Liver (tissue), 9 donors: ENCODE results near the gene MS4A1. TPM values are rescaled to one million over a fixed set of nuclear protein-coding genes. Genes with fewer than 3 reads are reported as not detected.
"Not testable (repeated sequence)": the region's sequence is repeated elsewhere in the genome, so short reads cannot be mapped to it uniquely, and the experiment has no call there.

Experiments
- DNase-seq: peaks from one replicate; pipeline ENCODE4 v3.0.0-alpha.2; 2017; ENCODE audit warnings: low spot score
- H3K27ac ChIP-seq, 2 donors: one replicate each; pipeline ENCODE4 v1.7.0; 2013; ENCODE audit warnings: inconsistent platforms in 2 of 2, low read length in 2 of 2, control low read depth in 1 of 2, low read depth in 1 of 2, mild to moderate bottlenecking in 1 of 2
- H3K27me3 ChIP-seq, 4 donors: one replicate each; pipeline versions ENCODE4 v1.6.1 to v1.7.0; 2013; ENCODE audit warnings: low read length in 3 of 4, inconsistent platforms in 1 of 4, mild to moderate bottlenecking in 1 of 4, moderate library complexity in 1 of 4; ENCODE audit not compliant: control insufficient read depth in 4 of 4, insufficient read depth in 4 of 4
- H3K36me3 ChIP-seq, 4 donors: one replicate each; pipeline versions ENCODE4 v1.6.1 to v1.7.0; 2013; ENCODE audit warnings: low read length in 3 of 4, mild to moderate bottlenecking in 3 of 4, low read depth in 1 of 4, moderate library complexity in 1 of 4; ENCODE audit not compliant: control insufficient read depth in 4 of 4, insufficient read depth in 3 of 4
- H3K4me1 ChIP-seq, 4 donors: one replicate each; pipeline versions ENCODE4 v1.6.1 to v1.7.0; 2013; ENCODE audit warnings: low read length in 3 of 4, mild to moderate bottlenecking in 3 of 4, moderate library complexity in 1 of 4; ENCODE audit not compliant: control insufficient read depth in 4 of 4, insufficient read depth in 4 of 4
- H3K4me3 ChIP-seq, 3 donors: one replicate each; pipeline versions ENCODE4 v1.6.1 to v1.7.0; 2013; ENCODE audit warnings: low read length in 3 of 3, control low read depth in 1 of 3, low read depth in 1 of 3, mild to moderate bottlenecking in 1 of 3
- H3K9ac ChIP-seq, 2 donors: one replicate each; pipeline ENCODE4 v1.7.0; 2013; ENCODE audit warnings: low read length in 2 of 2, mild to moderate bottlenecking in 2 of 2, moderate library complexity in 2 of 2, control low read depth in 1 of 2, low read depth in 1 of 2
- H3K9me3 ChIP-seq, 4 donors: one replicate each; pipeline versions ENCODE4 v1.6.1 to v1.7.0; 2013; ENCODE audit warnings: low read length in 3 of 4; ENCODE audit not compliant: control insufficient read depth in 4 of 4
- EGR1 ChIP-seq, 2 donors: IDR thresholded peaks; 2 replicates each; pipeline ENCODE4 v1.6.1; 2016 to 2018; ENCODE audit warnings: antibody characterized with exemption in 2 of 2, low read depth in 2 of 2
- FOXA2 ChIP-seq: IDR thresholded peaks from 2 replicates; pipeline ENCODE4 v1.6.1; 2016; ENCODE audit warnings: antibody characterized with exemption
- GABPA ChIP-seq, 2 donors: IDR thresholded peaks in 1 of 2; conservative IDR thresholded peaks in 1 of 2; 2 replicates each; pipeline ENCODE4 v1.6.1; 2016; ENCODE audit warnings: antibody characterized with exemption in 2 of 2, mild to moderate bottlenecking in 1 of 2, moderate library complexity in 1 of 2
- JUND ChIP-seq, 2 donors: IDR thresholded peaks; 2 replicates each; pipeline ENCODE4 v1.6.1; 2016; ENCODE audit warnings: antibody characterized with exemption in 2 of 2
- NR2F2 ChIP-seq: IDR thresholded peaks from 2 replicates; pipeline ENCODE4 v1.6.1; 2016; ENCODE audit warnings: antibody characterized with exemption
- RXRA ChIP-seq, 2 donors: IDR thresholded peaks; 2 replicates each; pipeline ENCODE4 v1.6.1; 2017 to 2018; ENCODE audit warnings: antibody characterized with exemption in 2 of 2, mild to moderate bottlenecking in 1 of 2
- WGBS: extraction: QIAGEN DNeasy Blood & Tissue Kit; methylation state at CpG from one replicate; pipeline ENCODE4 v1.1.7; 2013; 5-methylcytosine and 5-hydroxymethylcytosine counted together
- polyA plus RNA-seq, 2 donors: library from polyadenylated mRNA; stranded (reverse) in 1 of 2; unstranded in 1 of 2; fragments of 200-250 nt in 1 of 2; fragments of >200 nt in 1 of 2; fragmentation: Nextera tagmentation in 1 of 2; extraction: Ambion mirVana in 1 of 2; gene quantifications; one replicate each; pipeline versions ENCODE4 v1.2.1 to v1.2.3, GENCODE V29; 2013 to 2015
- total RNA-seq, 2 donors: library from RNA; depleted of rRNA; stranded (reverse); fragments of >200 nt; gene quantifications; one replicate each; pipeline ENCODE4 v1.2.3, GENCODE V29; 2014
- TF ChIP-seq, protein P1 (sequence below): fragments of 150-350 bp; IDR thresholded peaks from 2 replicates; pipeline ENCODE4 v1.5.1; 2017; ENCODE audit warnings: improper control_type of control experiment, low read depth, low read length; ENCODE audit not compliant: missing input control
- TF ChIP-seq, protein P2 (sequence below): IDR thresholded peaks from 2 replicates; pipeline ENCODE4 v1.6.1; 2016; ENCODE audit warnings: antibody characterized with exemption
- TF ChIP-seq, protein P3 (sequence below): IDR thresholded peaks from 2 replicates; pipeline ENCODE4 v1.6.1; 2016; ENCODE audit warnings: antibody characterized with exemption
- TF ChIP-seq, protein P4 (sequence below): IDR thresholded peaks from 2 replicates; pipeline ENCODE4 v1.6.1; 2016; ENCODE audit warnings: antibody characterized with exemption
- donor health status: healthy.
- donor health status: healthy.
- donor health status: healthy.
- donor health status: healthy.
- donor health status: healthy.

MS4A1 gene
- total and polyA plus RNA-seq, 4 donors = 0.12 to 3.3 (median 1.2) TPM

DNA sequence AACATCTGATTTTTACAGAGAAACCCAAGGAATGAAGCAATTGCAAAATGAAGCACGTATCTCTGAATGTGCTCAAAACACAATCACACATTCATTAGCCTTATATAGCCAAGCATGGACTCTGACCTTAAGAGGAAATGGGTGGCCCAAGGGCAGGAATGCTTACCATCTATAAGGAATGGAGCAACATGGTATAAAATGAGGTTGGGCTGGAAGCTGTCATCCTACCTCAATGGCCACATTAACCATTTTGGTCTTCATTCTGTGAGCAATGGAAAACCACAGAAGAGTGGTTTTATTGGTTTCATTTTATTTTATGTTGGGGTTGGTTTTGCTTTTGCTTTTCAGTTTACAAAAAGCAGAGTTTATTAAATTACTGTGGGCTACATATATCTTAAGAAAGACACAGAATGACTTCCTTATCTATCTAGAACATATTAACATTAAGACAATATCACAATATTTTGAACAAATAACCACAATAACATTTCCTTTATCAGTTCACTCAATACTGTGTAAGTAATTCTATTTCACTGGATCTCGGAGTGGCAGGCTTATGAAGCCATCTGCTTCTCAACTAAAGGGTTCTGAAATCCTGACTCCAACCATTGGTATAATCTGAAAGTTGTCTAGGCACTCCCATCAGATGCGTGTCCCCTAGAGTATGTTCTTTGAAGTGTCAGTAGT, 48.7 kb downstream of the MS4A1 start:
- Histone ChIP-seq H3K9ac (no peak overlapping the region), H3K27ac (no peak overlapping the region)
- DNase-seq = no peak

DNA sequence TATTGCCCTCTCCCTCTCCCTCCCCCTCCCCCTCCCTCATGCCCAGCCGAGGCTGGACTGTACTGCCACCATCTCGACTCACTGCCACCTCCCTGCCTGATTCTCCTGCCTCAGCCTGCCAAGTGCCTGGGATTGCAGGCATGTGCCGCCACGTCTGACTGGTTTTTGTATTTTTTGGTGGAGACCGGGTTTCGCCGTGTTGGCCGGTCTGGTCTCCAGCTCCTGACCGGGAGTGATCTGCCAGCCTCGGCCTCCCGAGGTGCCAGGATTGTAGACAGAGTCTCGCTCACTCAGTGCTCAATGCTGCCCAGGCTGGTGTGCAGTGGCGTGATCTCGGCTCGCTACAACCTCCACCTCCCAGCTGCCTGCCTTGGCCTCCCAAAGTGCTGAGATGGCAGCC, 54.0 kb downstream of the MS4A1 start:
- DNase-seq, H3K27me3 ChIP-seq, H3K36me3 ChIP-seq, H3K9me3 ChIP-seq, H3K9ac ChIP-seq, H3K4me3 ChIP-seq, H3K27ac ChIP-seq, H3K4me1 ChIP-seq: not testable (repeated sequence)
- WGBS = 79% methylated on average over 15 of the region's 15 CpGs

More for the DNA sequence above, 48.7 kb downstream of the MS4A1 start:
- peaks cover 0 to 2% (median 0%) of the 10 kb centered on the region in 4 donors for H3K27me3 ChIP-seq
- no peaks in the 10 kb centered on the region for H3K36me3 ChIP-seq
- TF ChIP-seq, protein P1, sequence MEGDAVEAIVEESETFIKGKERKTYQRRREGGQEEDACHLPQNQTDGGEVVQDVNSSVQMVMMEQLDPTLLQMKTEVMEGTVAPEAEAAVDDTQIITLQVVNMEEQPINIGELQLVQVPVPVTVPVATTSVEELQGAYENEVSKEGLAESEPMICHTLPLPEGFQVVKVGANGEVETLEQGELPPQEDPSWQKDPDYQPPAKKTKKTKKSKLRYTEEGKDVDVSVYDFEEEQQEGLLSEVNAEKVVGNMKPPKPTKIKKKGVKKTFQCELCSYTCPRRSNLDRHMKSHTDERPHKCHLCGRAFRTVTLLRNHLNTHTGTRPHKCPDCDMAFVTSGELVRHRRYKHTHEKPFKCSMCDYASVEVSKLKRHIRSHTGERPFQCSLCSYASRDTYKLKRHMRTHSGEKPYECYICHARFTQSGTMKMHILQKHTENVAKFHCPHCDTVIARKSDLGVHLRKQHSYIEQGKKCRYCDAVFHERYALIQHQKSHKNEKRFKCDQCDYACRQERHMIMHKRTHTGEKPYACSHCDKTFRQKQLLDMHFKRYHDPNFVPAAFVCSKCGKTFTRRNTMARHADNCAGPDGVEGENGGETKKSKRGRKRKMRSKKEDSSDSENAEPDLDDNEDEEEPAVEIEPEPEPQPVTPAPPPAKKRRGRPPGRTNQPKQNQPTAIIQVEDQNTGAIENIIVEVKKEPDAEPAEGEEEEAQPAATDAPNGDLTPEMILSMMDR = no peak
- TF ChIP-seq EGR1 (IDR thresholded peaks at IDR 0.05; ENCODE audit: low read depth in 2 of 2) = no peak
- 72% methylated on average over 3 of the region's 3 CpGs for WGBS
- no peak overlapping the region for H3K4me3 ChIP-seq
- H3K9me3 ChIP-seq = no peaks in the 10 kb centered on the region
- H3K4me1 ChIP-seq = peaks cover 0 to 2% (median 0%) of the 10 kb centered on the region in 4 donors

DNA sequence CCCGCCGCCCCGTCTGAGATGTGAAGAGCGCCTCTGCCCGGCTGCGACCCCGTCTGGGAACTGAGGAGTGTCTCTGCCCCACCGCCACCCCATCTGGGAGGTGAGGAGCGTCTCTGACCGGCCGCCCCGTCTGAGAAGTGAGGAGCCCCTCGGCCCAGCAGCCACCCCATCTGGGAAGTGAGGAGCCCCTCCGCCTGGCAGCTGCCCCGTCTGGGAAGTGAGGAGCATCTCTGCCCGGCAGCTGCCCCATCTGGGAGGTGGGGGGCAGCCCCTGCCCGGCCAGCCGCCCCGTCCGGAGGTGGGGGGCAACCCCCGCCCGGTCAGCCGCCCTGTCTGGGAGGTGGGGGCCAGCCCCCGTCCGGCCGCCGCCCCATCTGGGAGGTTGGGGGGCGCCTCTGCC, 54.6 kb downstream of the MS4A1 start:
- not testable (repeated sequence) for H3K27me3 ChIP-seq, H3K27ac ChIP-seq, H3K9me3 ChIP-seq, H3K36me3 ChIP-seq, DNase-seq, H3K4me1 ChIP-seq, H3K9ac ChIP-seq, H3K4me3 ChIP-seq
- WGBS = 93% methylated on average over 28 of the region's 28 CpGs

DNA sequence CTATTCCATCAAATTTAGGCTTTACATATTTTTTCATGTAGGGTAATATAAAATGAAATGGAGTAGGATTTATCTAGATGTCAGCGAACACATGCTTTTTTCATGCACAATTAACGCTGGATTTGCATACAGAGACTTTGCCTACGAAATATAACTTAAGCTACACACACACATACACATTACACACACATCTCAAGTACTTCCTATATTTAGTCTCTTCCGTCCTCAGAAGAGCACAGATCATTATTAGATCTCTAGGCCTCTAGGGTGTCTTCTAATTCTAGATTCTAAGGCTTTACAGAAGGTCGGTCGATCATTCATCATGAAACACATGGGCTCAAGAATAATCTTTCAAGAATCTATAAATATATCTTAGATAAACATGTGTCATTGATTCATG, 55.7 kb downstream of the MS4A1 start:
- DNase-seq = no peak
- no peak overlapping the region for H3K27ac ChIP-seq
- no peaks in the 10 kb centered on the region for H3K36me3 ChIP-seq
- H3K4me1 ChIP-seq = no peaks in the 10 kb centered on the region
- H3K27me3 ChIP-seq = no peaks in the 10 kb centered on the region
- WGBS = 59% methylated on average over 6 of the region's 6 CpGs
- no peak overlapping the region for H3K9ac ChIP-seq
- H3K9me3 ChIP-seq = no peaks in the 10 kb centered on the region
- no peak for TF ChIP-seq RXRA (IDR thresholded peaks at IDR 0.05)
- H3K4me3 ChIP-seq = no peak overlapping the region

DNA sequence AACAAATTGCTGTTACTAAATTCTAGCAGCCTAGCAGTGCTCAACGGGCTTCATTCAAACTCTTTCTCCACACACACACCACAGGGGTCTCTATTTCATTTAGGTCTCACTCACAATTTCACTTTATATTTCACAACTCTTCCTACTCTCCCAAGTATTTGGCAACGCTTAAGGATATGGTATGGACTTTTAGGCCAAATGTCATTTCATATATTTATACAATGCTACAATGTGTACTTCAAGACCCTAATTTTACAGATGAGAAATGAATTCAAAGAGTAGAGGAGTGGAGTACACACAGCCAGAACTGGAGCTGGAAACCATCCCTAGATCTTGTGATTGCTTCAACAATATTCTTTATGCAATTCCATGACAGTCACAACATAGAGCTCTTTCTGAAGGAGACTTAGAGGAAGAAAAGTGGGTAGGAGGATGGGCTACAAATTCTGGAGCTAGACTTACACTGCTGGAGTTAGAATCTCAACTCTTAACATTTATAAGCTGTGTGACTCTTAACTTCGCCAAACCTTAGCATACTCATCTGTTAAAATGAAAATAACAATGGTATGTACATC, 57.1 kb downstream of the MS4A1 start:
- DNase-seq = no peak
- H3K9ac ChIP-seq = no peak overlapping the region
- 62% methylated on average over 3 of the region's 3 CpGs for WGBS
- TF ChIP-seq GABPA (IDR thresholded peaks at IDR 0.05 in 1 of 2, conservative IDR thresholded peaks at IDR 0.05 in 1 of 2) (no peak), RXRA (IDR thresholded peaks at IDR 0.05) (no peak), NR2F2 (no peak), FOXA2 (no peak), JUND (IDR thresholded peaks at IDR 0.05) (no peak)
- TF ChIP-seq, protein P1 = no peak
- TF ChIP-seq, protein P2, sequence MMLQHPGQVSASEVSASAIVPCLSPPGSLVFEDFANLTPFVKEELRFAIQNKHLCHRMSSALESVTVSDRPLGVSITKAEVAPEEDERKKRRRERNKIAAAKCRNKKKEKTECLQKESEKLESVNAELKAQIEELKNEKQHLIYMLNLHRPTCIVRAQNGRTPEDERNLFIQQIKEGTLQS = no peak
- TF ChIP-seq, protein P3, sequence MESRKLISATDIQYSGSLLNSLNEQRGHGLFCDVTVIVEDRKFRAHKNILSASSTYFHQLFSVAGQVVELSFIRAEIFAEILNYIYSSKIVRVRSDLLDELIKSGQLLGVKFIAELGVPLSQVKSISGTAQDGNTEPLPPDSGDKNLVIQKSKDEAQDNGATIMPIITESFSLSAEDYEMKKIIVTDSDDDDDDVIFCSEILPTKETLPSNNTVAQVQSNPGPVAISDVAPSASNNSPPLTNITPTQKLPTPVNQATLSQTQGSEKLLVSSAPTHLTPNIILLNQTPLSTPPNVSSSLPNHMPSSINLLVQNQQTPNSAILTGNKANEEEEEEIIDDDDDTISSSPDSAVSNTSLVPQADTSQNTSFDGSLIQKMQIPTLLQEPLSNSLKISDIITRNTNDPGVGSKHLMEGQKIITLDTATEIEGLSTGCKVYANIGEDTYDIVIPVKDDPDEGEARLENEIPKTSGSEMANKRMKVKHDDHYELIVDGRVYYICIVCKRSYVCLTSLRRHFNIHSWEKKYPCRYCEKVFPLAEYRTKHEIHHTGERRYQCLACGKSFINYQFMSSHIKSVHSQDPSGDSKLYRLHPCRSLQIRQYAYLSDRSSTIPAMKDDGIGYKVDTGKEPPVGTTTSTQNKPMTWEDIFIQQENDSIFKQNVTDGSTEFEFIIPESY = no peak
- TF ChIP-seq, protein P4, sequence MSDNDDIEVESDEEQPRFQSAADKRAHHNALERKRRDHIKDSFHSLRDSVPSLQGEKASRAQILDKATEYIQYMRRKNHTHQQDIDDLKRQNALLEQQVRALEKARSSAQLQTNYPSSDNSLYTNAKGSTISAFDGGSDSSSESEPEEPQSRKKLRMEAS = no peak

More for the DNA sequence above, 57.1 kb downstream of the MS4A1 start:
- H3K36me3 ChIP-seq = no peaks in the 10 kb centered on the region
- H3K27me3 ChIP-seq = no peaks in the 10 kb centered on the region
- H3K4me3 ChIP-seq = no peak overlapping the region
- no peaks in the 10 kb centered on the region for H3K9me3 ChIP-seq
- H3K4me1 ChIP-seq = no peaks in the 10 kb centered on the region
- H3K27ac ChIP-seq = no peak overlapping the region
